Renal pelvis (tissue), 4 donors: ENCODE measurements around the gene HLA-DPB1. TPM values are rescaled to one million over a fixed set of nuclear protein-coding genes. Genes with fewer than 3 reads are reported as not detected.

Experiments used
- DNase-seq: peaks from one replicate; pipeline ENCODE4 v3.0.0-alpha.2; 2013
- polyA plus RNA-seq, 3 donors: library from polyadenylated mRNA; unstranded; fragments of 120-200 nt; gene quantifications; one replicate each; pipeline ENCODE4 v1.2.1, GENCODE V29; 2013; ENCODE audit not compliant: insufficient read length in 3 of 3

HLA-DPB1 gene
- polyA plus RNA-seq, 3 donors: 13.0 to 21.6 (median 19.9) TPM

DNA sequence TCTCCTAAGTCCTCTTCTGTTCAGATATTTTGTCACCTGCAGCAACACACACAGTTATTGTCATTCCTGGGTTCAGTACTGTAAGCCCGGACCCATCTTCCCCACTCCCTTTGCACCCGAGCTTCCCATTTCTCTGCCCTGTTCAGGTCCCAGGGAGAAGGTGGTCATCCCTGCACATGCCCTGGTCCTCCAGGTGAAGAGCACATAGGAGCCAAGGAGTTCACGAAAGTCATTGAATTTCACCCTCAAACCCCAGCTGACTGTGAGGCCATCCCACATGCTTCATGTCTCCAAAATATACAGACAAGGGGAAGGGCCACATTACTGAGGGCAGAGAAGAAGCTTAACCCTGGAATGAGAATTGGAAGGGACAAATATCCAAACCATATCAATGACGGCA lies 10.5 kb upstream of the HLA-DPB1 start:
- DNase-seq: no peak

DNA sequence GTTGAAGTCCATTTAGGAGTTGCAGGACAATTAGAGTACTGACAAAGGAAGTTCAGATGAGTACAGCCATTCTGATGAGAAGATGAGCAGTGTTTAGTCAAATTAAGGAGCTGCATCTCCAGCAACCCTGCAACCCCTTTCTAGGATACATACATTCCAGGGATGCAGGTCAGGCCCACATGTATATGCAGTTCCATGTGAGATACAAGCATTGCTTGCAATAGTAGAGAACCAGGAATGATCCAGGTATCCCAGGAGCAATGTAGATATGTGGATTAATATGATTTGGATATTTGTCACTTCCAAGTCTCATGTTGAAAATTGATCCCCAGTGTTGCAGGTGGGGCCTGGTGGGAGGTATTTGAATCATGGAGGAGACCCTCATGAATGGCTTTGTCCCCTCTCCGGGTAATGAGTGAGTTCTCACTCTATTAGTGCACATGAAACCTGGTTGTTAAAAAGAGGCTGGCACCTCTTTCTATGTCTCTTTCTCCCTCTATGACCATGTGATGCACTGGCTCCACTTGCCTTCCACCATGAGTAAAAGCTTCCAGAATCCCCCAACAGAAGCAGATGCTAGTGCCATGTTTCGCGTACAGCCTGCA lies 8.8 kb upstream of the HLA-DPB1 start:
- DNase-seq: no peak

DNA sequence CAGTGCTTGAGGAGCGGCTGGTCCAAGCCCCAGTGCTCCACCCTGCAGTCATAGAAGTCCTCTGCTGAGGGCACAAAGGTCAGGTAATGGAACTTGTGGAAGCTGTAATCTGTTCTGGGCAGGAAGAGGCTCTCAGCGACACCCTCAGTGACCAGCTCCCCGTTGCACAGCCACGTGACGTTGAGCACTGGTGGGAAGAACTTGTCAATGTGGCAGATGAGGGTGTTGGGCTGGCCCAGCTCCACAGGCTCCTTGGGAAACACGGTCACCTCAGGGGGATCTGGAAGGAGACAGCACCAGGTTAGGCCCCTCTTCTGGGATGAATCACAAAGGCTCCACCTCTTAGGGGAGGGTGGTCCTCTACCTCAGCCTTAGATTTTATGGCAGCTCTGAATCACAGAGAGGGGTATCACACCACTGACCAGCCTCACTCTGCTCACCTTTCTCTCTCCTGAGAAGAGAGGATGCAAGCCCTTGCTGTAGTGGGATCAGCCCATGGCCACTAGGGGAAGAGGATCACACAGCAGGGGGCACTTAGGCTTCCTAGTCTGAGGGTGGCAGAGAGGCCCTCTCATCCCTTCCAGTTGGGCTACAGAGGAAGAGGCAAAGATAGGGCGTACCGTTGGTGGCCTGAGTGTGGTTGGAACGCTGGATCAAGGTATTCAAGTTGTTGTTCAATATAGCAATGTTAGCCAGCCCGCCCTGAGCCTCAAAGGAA lies 6.6 kb upstream of the HLA-DPB1 start:
- no peak for DNase-seq

DNA sequence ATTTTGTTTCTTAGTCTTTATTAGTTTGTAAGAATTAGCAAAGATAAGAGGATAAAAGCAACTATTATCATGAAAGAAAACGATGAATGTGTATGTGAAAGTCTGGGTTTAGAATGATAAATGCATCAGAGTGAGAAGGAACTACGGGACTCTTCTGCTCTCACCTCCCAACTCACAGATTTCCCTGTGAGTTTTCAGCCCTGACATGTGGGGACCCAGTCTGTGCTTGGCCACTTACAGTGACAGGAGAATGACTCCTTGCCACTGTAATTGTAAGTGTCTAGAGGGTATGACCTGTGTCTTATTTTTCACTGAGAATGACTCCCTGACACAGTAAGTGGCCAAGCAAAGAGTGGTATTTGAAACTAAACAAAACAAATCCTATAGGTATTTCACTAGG lies 4.9 kb upstream of the HLA-DPB1 start:
- DNase-seq: no peak

DNA sequence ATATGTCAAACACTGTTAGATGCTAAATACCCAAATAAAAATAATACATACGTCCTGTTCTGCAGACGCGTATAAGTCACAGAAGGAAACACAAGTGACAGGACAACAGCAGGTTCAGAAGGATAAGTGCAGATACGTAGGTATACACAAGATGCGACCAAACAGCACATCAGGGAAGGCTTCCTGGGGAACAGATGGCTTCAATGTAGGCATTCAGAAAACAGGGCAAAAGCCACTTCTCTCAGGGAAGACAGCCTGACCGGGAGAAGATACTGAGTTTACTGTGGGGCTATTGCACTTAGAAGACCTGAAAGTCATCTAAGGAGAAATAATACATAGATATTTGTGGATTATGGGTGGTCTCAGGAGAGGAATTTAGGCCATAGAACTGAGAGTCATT lies 4.2 kb upstream of the HLA-DPB1 start:
- DNase-seq: no peak

DNA sequence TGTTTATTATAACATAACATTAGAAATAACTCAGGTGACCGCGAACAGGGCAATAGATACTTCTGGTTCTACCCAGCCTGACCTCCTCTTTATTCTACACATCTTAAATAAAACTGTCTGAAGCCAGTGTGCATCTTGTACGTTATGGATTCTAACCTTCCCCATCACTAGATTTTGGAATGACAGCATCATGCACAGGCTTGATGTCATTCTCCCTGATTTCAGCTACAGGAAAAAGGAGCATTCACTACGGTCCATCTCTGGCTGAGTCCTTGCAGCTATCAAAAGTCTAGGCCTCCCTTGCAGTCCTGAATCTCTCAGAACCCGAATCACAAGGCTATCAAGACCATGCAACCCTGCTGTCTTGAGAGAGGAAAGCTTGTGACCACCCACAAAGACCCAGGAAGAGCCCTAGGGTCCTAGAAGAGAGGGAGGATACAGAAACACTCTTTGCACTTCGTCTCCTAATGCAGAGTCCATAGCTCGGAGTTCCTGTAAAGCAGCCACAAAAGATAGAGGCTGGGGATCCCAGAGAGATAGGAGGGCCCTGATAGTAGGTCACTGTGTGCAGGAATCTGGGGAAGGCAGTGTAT lies 3.2 kb upstream of the HLA-DPB1 start:
- DNase-seq: no peak

DNA sequence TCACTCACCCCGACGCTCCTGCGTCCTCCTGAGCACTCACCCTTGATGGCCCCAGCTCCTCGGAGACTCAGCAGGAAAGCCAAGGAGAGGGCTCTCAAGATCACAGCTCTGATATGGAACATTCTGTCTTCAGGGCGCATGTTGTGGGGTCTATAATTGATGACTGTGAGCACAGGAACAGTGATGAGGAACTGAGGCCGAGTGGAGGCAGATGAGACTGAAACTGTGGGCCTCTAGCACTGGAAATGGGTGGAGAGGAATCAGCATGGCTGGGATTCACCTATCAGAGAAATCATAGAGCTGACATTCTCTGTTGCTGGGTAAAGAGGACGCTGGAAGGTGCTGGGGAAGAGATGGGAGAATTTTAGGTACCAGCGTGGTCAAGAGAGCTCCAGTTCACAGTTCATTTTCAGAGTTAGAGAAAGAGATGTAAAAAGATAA lies 2.3 kb upstream of the HLA-DPB1 start, which contains the start of gene HLA-DPA1:
HLA-DPA1 (minus strand) TSS at position 219 of the 441 bp plus-strand sequence.
- no peak for DNase-seq

DNA sequence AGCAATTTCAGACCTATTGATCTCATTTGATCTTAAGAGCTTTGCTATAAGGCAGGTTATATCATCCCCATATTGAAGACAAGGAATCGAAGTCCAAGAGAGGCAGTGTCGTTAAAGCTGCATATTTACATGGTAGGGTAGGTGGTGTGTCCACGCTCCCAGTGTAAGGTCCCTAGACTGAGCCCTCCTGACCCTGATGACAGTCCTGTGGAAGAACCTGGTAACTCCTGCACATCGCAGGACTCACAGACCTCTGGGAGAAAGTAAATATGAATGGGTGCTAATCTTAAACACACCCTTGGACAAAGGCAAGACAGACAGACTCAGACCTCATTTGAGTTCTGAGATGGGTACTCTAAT lies 602 bp upstream of the HLA-DPB1 start:
- DNase-seq: no peak

DNA sequence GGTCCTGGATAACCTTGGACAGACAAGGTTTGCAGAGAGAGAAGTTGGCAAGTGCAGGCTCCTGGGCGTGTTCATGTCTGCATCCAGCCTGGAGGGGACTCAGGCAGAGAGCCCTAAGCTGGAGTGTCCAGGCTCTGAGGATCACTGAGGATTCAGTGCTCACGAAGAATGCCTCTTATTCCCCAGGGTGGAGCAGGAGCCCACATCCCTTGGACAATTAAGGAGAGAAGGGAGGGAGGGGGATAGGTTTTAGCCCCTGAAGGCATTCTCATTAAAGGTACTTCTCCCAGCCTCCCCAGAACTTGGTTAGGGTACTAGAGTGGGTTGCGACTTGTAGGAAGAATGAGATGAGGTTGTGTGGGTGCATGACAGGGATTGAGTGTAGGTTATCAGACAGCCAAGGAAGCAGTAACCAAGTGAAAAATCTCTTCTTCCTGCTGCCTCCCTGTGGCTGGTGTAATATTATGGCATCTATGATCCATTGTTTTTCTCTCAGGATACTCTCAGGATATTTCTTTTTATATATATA lies 680 bp downstream of the HLA-DPB1 start:
- no peak for DNase-seq

DNA sequence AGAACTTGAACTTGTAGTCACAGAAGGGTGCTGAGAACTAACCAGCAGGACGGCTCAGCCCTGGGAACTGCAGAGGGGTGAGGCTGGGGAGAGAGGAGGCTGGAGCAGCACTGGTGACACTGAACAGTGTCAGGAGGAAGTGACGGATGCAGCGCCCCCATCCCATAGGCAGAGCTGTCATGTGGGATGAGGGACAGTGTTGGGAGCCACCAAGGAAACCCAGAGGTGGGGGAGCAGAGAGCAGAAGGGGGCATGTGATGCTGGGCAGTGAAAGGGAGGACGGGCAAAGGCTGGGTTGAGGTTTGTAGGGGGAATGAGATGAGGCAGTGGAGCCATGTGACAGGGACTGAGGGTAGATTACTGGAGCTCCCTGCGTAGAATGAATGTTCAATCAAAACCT lies 2.1 kb downstream of the HLA-DPB1 start:
- no peak for DNase-seq

DNA sequence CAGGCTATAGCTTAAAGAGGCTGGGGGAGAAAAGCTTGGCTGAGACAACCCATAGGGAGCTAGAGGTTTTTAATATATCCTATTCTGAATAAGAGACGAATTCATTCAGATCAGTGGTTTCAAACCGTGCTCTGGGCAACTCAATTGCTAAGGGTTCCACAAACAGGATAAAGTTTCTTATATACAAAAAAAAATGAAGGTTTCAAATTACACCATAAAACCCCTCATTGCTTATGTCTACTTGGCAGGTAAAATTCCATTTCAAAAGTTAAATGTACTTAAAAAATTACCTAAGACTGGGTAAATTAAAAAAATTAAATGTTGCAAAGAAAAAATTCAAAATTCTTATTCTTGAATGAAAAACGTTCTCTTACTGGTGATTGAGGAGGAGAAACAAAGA lies 2.7 kb downstream of the HLA-DPB1 start:
- no peak for DNase-seq

DNA sequence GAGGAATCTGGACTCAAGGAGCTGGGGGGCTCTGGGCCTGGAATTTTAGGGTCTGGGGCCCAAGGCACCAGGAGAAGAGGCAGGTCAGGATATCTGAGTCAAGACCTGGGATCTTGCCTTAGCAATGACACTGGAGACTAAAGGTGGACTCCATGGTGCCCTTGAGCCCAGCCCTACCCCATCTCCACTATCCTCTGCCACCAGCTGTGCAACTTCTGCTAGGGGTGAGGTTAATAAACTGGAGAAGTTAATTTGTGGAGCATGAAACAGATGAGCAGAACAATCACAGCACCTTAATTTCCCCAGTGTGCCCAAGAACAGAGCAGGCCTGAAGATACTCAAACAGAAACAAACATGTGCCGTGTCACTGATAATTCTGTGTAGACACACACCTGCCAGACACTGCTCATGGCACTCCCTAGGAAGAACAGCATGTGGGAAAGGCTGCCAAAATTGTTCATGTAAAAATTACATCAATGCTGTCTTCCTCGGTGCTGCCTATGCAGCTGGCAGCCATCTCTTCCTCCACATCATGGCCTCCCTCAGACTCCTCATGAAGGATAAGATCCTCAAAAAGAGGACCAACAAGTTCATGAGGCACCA lies 3.2 kb downstream of the HLA-DPB1 start:
- no peak for DNase-seq

DNA sequence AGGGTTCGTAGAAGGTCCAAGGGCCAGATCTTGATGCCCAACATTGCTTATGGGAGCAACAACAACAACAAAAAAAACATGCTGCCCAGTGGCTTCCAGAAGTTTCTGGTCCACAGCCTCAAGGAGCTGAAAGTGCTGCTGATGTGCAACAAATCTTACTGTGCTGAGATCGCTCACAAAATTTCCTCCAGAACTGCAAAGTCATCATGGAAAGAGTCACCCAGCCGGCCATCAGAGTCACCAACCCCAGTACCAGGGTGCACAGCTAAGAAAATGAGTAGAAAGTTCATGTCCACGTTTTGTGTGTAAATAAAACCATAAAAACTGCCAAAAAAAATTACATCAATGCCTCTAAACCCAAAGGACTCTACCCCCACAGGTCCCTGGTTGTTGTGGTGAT lies 3.8 kb downstream of the HLA-DPB1 start:
- DNase-seq: no peak

DNA sequence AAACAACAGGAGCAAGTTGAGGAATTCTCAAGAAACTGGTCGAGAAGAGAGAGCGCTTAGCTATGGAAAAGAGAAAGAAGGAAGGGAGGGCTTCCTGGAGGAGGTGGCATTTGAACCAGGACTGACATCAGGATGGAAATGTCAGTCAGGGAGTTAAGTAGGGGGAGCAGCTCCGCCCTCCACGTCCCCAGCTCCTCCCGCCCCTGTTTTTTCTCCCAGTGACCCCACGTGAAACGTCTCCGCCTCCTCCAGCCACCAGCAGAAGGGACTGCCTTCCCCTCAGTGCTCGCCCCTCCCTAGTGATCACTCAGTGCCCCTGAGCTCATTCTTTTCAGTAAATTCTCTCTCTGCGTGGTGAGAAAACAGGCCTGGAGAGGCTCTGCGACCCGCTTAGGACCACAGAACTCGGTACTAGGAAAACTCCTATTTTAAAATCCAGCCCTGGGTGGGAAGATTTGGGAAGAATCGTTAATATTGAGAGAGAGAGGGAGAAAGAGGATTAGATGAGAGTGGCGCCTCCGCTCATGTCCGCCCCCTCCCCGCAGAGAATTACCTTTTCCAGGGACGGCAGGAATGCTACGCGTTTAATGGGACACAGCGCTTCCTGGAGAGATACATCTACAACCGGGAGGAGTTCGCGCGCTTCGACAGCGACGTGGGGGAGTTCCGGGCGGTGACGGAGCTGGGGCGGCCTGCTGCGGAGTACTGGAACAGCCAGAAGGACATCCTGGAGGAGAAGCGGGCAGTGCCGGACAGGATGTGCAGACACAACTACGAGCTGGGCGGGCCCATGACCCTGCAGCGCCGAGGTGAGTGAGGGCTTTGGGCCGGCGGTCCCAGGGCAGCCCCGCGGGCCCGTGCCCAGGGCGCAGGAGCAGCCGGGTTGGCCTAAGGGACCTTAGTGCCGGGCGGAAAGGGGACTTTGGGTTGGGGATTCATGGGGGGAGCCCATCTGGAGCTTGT lies 4.6 kb downstream of the HLA-DPB1 start:
- DNase-seq: peak; percentile 79

DNA sequence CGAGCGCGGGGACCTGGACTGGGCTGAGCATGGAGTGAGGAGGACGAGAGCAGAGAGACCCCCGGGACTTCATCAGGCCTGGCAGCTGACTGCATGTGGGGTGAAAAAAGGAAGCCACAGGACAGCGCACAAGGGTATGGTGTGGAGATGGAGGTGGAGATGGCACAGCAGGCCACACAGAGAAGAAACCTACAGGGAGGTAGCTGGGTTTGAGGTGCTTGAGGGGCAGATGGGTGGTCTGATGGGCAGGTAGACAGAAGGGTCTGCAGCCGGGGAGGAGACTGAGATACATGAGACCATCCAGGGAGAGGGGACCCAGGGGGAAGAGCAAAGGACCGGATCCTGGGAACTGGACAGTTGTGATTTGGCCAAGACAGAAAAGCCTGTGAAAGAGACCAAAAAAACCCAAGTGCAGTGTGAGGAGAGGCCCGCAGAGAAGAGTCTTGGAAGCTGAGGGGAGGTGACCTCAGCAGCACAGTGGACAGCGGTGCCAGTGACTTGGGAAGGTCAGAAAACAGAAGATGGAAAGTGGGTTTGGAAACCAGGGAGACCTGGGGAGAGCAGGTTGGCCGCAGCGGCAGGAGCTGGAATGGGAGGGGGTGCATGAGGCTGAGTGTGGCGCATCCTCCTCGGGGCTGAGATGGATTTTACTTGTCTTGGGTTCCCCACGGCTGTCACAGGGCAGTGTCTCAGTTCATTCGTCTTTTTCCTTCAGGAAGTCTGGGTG lies 5.5 kb downstream of the HLA-DPB1 start:
- no peak for DNase-seq

DNA sequence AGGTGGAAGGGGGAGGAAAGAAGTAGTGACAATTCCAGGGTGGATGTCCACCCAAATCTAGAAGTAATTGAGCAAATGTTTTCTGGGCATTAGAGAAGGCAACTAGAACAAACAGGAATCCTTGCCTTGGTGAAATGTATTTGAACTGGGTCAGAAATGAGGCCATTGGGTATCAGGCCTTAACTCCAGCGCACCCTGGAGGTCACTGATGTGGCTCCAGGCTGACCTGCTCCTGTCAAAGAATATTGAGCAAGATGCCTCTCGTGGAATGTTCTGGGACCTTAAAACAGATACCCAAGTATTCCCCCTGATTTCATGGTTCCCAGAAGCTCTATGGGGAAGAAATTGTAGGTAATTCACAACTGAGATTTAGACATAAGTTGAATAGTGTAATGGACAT lies 6.9 kb downstream of the HLA-DPB1 start:
- DNase-seq: no peak

DNA sequence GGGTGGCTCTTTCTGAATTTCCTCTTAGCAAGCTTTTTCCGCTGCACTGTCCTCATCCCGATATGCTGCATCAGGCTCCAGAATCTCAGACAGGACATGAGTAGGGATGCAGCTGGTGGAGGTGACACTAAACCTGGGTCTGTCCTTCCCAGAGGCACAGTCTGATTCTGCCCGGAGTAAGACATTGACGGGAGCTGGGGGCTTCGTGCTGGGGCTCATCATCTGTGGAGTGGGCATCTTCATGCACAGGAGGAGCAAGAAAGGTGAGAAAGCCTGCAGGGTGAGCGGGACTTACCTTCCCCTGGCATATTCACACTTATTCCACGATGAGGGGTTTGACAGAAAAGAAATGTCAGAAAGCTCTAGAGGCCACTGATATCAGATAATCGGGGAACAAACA lies 9.8 kb downstream of the HLA-DPB1 start:
- DNase-seq: no peak

DNA sequence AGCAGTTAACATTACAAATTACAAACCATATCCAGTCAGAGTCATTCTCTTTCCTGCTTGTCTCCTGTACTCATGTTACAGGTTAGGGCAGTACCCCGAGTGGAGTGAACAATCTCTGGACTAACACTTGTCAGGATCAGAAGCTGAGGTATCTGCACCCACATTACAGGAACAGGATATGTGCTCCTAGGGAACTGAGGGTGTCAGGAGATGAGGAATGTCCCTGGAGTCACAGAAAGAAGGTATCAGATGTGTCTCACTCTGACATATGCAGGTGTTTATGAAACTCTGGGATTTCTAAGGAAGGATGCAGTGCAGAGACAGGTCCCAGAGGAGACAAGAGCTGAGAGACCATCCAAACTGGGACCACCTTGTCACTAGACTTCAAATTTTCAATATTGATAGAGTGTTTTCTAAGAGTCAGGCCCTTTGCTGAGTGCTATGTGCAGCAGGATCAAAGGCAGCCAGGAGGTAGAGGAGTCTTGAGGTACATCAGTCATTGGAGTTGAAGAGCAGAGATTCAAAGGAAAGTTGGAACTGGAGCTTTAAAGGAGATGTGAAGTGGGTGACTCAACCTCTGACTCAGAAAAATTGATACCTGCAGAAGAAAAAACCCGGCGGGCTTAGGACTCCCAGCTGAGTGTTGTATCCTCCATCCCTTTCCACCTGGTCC lies 12.6 kb downstream of the HLA-DPB1 start:
- DNase-seq: no peak

DNA sequence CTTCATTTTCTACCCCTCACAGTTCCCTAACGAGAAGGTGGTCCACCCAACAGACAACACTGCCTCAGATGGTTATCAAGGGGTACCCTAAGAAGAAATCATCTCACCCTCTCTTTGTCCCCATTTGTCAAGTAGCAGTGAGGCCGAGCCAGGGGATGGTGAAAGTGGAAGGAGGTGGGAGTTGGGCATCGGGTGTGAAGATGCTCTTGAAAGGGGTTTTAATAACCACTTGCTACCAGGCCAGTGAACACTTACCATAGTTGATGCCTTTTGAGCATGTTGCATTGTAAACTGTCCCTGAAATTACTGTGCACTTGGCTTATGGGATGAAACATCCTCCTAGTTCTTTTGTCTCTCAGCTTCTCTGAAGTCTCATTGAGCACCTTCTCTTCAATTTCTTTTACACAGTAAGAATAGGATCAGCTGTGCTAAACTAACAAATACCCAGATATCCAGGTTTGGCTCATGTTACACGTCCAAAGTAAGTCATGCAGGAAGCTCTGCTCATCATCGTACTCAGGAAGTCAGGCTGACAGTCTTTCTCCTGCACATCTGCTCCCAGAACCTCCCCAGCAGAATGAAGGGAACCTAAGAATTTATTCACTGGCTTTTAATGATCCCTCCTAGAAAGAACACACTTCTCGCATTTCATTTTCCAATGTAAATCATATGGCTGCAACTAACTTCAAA lies 13.3 kb downstream of the HLA-DPB1 start:
- no peak for DNase-seq

DNA sequence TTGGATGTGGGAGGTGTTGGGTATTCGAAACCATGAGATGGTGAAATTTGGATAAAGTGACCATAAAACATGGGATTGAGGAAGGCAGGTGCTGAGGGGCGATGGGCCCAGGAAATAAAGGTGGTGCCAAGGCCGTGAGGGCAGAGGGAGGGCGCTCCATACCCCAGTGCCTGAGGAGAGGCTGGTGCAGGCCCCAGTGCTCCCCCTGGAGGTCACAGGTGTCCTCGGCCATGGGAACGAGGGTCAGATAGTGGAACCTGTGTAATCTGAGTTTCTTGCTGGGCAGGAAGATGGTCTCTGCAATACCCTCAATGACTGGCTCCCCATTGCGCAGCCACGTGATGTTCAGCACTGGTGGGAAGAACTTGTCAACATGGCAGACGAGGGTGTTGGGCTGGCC lies 16.2 kb downstream of the HLA-DPB1 start:
- no peak for DNase-seq
